Stimulated activated naive CD4-positive, alpha-beta T cell treated with Interleukin-2 at 50 U/mL for 16 hours (primary cell): ENCODE results near the gene MED27.

ENCODE experiments used
- DNase-seq: peaks from one replicate; lab custom pipeline; 2025; lab: John Stamatoyannopoulos, UW

MED27 gene

DNA sequence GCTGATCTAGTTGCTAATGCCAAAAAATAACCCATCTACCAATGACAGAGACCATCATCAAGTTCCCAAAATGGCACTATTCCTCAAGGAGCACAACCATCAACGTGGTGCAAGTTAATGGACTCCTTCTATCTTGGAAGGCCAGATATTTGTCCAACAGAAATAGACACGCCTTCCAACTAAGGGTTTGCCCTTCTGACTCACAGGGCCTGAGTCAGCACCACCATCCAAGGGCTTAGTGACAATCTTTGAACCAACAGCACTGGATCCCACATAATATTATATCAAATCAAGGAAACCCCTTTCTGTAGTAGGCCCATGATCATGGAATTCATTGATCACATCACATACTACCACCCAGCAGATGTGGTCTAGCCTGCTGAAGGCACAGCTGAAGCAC lies 84.3 kb downstream of the MED27 start:
- DNase-seq = no peak

DNA sequence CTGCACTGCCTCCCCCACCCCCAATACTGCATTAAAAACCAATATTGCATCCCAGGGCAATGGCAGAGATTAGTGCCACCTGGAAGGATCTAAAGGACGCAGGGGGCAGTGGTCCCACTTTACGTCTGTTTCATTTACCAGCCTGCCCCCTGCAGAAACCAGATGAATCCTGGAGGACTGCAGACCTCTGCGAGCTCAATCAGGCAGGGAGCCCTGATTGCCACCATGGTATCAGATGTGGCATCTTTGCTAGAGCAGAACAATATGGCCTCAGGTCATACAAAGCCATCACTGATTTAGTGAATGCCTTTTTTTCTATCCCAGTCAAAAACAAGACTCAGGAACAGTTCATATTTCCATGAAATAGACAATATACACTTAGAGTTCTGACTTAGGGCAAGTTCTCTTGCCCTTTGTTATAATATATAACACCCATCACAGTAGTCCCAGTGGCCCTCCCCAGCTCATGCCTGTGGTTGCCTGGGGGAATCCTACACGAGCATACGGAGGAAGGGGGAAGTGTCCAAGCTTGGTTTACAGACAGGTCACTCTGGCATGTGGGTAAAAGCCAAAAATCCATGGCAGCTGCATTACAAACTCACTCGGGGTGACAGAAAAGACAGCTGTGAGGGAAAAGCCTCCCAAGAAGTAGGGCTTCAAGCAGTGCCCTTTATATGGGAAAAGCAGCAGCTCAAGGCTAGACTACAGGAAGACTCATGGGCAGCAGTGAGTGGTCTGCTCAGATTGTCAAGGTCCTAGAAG lies 85.1 kb downstream of the MED27 start:
- DNase-seq = no peak

DNA sequence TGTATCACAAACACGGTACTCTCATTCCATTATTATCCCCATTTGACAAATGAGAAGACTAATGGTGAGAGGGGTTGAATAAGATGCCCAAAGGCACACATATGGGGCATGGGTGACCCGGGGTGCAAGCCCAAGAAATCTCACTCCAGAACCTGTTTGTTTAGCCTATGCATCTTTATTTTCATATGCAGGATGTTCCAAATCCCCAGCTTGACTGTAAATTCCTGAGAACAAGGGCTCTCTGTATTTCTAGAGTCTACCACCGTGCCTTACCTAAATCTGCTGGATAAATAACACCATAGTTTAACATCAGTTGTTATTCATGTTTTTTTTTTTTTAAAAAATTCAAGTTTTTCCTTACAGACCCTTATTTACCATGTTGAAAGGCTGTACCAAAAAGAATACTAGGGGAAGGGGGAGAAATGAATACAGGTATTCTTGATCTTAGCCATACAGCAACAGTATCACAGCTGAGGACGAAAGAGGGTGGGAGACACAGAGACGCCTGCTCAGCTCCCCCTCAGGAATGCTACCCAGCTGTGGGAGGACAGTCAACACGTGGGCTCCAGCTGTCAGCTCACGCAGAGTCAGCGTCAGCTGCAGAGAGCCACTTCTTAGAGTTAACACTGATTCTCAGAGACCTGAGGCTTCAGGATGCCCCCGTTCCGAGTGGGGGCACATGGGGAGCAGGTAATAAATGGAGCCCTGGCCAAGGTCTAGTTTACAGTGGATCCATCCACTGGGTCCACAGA lies 86.6 kb downstream of the MED27 start:
- no peak for DNase-seq

DNA sequence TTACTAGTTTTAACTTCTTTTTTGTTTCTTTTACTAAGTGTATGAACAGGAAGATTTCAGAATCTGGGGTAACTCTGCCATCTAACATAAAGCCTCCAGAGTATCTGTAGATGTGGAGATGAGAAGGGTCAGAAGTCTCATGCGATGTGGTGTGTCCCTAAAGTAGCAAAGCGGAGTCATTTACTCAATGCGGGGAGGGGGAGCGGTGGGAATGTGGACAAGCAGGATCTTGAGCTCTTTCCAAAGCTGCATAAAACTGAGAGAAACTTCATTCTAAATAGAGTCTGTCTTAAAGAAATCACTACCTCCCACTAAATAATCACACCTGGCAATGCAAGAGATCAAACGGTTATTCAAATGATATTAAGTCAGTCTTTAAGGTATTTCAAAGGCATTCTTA lies 92.4 kb downstream of the MED27 start:
- no peak for DNase-seq

DNA sequence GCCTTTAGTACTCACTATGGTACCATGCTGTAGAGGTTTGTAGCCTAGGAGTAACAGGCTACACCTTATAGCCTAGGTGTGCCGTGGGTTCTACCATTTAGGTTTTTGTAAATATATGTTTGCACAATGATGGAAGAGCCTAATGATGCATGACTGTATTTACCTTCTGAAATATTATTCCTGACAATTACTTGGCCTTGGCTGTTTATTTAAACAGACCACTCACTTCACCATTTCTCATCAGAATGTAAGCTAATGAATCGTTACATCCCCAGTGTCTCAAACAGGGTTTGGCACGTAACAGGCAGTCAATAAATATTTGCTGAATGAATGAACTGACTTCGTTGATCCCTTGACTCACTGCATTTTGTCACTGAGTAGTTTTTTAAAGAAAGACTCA lies 93.1 kb downstream of the MED27 start:
- DNase-seq = no peak

DNA sequence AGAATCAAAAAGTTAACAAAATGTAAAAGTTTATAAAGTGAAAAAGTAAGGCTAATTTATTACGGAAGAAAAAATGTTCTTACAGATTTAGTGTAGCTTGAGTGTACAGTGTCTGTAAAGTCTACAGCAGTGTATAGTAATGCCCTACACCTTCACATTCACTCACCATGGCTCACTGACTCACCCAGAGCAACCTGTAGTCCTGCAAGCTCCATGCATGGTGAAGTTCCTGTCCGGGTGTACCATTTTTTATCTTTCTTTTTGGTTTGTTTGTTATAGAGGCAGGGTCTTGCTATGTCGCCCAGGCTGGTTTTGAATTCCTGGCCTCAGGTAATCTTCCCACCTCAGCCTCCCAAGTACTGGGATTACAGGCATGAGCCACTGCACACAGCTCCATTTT lies 93.6 kb downstream of the MED27 start:
- DNase-seq = no peak

DNA sequence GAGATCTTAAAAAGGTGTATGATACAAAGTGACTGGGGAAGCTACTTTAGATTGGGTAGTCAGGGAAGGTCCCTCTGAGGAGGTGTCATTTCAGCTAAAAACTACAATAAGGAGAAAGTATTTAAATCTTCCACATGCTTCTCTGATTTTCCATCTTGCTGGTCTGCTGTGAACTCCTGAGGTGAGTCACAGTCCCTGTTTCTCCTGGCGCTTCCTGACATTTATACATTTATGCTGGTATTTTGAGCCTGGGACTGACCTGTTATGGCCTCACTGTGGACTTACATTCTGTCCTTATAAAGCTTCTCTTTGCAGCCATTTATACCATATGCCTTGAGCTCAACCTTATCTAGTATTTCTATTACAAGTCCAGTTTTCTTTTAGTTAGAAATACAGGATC lies 95.1 kb downstream of the MED27 start:
- DNase-seq = no peak

DNA sequence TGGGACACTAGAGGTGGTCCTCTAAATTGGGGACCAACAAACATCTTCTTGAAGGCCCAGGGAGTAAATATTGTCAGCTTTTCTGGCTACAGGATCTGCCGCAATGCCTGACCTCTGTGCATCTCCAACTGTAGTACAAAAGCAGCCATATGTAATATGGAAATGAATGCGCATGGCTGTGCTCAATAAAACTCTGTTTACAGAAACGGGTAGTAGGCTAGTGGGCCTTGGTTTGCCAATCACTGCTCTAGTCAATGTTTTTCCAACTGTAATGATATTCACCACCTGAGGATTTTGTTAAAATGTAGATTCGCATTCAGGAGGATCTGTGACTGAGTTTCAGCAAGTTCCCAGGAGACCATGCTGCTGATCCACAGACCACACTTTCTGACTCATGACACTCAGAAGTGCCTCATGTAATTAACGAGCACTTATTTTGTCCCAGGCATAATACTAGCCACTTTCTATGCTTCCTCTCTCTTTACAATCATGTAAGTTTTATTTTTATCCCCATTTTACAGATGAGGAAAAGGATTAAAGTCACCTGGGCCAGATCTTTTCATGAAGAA lies 96.9 kb downstream of the MED27 start:
- no peak for DNase-seq

DNA sequence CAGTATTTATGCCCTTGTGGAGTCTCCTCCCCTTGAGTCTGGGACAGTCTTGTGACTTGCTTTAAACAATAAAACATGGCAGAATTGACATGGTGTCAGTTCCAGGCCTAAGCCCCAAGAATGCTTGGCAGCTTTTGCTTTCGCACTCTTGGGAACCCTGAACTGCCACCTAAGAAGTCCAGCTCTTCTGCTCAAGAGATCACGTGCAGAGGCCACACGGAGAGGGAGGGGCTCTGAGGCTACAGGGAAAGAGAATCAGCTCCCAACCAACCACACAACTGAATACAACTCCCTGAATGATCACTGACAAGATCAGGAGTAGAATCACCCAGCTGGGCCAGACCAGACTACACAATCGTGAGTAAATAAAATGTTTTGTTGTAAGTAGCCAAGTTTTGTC lies 97.6 kb downstream of the MED27 start:
- DNase-seq = no peak

DNA sequence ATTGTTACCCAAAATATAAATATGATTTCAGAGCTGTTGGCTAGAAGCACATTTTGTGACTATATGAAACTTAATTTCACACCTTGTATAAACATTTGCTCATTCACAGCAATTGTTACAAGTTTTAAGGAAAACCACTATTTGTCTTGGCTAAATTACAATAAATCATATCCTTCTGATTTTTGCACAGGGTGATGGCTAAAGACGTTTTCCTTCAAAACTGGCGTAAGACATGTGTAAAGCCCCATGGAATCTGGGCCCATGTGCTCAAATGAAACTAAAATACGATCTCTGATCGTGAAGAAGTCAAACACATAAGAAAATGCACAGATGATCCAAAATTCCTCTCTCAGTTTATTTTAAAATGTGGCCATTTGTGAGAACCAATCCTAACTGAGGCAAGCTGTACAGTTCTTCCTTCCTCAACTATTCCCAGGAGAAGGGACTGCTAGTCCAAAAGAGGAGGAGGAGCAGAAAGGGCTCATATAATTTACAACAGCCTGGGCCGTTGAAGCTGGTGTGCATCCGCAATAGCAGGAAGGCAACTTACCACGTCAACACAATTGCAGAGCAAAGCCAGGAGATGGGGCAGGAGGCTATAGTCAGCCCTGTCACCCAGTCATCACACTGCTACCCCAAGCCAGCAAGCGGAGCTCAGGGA lies 98.4 kb downstream of the MED27 start:
- DNase-seq = no peak

DNA sequence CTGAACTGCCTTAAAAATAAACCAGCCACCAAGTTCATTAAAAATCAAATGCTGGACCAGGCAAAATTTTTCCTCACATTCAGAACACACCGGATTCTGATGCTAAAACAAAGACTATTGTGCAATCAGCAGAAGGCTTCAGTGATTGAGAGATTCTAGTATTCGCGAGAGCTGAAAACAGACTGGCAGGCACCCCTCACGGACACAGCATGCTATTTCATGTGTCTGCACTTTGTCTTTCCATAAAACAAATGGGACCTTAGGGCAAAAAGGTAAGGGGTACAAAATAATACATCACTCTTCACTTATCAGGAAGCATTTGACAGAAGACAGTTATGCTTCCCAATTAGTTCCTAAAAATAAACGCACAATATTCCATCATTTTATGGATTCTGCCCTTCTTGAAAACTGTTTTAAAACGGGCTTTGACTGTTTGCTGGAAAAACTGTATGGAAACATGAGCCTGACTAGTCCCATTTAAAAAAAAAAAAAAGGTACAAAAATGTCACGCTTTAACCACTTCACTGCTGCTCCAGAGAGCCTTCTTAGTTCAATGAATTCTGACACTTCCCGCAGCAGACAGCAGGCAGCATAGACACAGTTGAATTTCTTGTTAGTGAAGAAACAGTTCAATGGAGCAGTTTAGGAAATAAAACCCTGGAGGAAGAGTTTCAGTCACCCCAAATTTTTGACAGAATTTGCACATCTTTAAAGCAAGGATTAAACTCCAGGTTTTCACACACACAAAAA lies 99.2 kb downstream of the MED27 start:
- DNase-seq = no peak

DNA sequence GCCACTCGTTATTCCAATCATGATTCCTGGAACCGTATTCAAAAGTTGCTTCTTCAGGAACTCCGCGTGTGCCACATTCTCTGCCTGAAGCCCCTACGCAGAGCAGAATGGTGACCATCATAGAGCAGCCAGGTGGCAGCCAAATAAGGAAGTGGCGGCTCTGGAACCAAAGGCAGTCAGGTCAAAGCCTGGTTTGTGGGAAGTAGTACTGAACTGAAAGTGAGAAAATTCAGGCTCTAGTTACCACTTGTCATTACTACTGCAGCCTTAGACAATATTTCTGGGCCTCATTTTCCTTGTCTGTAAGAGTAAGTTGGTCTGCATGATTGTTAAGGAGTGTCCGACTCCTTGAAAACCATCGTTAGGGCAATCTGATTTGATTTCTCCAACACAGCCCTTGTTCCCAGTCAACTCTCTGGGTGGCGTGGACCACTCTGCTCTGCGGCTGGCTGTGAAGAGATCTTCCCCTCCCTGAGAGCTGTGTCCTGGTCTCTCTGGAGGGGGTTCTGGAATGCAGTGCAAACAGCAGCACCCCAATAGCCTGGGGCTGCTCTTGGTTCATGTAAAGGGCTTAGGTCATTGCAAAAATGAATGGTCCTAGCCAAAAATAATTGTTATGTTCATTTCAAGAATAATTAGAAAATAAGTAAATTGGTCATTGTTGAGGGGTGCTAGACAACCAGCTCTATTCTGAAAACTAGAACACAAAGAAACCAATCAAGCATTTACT lies 102.4 kb downstream of the MED27 start:
- DNase-seq = no peak

DNA sequence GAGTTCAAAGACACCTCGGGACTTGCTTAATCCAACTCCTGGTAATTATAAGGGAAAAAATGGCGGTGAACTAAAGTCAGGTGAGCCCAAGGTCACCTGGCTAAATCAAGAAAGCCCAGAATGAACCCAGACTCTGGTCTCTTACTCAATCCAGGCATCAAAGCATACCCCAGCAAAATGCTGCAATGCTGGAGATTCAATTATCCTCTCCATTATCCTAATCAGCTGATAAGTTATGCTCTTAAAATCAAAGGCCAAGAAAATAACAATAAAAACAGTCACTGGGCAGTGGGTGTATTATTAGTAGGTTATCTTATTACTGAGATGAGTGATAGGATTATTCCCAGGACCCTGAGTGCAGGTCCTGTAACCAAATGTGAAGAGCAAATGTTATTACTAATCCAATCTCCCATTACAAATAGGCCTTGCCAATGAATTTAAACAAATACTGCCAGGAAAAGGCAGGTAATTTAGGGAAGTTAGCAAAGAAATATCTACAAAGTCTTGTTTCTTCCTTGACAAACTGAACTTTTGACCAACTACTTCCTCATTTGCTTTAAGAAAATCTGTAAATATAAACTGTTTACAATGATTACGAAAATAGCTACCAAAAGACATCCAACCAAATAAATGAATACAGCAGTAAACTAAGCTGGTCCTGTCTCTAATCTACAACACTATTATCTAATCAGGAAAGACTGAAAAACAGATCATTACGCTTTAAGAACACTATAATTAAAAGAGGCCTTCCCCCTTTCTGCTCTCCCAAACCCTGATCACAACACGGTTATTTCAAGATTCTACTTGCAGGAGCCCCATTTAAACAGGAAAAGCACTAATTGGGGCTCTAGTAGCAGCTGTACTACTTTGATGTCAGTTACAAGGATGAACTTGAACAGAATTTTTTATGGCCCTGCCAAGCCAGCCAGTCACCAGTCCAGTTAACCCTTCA lies 103.2 kb downstream of the MED27 start:
- DNase-seq = no peak

DNA sequence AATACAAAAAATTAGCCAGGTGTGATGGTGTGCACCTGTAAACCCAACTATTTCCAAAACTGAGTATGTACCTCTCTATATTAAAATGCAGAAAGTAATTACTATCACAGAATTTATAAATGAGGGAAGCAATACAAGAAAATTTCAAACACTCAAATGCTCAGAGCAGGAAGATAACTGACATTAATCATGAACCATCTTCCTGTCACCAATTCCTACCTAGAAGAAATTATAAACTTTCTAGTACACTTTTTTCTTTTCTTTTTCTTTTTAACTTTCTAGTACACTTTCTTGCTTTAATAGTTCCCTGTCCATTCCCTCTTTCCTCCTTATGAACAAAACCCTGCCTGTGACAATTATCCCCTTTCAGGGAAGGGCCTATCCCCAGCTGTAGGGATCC lies 106.8 kb downstream of the MED27 start:
- no peak for DNase-seq

DNA sequence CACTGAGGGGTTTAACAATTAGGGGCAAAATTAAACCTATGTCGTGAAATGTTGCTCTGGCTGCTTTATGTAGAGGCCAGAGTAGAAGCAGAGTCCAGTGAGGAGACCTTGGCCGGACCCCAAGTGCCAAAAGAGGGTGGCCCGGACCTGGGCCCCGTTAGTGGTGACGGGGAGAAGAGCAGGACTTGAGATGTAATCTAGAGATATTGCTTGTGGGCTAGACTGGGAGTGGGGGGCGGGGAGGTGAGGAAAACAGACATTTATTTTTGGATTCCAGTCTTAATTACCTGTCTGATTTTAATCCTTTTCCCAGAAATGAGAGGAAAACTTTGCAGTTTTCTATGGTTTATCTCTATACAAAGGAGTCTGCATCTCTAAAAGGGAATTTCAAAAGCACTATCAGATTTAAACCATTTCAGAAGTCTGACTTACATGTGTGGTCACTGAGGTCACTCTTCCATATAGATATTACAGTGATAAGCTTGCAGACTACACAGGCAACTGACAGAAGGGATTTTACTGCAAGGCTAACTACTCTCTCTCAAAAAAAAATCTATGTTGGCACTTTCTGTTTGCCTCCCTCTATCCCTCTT lies 108.1 kb downstream of the MED27 start:
- no peak for DNase-seq

DNA sequence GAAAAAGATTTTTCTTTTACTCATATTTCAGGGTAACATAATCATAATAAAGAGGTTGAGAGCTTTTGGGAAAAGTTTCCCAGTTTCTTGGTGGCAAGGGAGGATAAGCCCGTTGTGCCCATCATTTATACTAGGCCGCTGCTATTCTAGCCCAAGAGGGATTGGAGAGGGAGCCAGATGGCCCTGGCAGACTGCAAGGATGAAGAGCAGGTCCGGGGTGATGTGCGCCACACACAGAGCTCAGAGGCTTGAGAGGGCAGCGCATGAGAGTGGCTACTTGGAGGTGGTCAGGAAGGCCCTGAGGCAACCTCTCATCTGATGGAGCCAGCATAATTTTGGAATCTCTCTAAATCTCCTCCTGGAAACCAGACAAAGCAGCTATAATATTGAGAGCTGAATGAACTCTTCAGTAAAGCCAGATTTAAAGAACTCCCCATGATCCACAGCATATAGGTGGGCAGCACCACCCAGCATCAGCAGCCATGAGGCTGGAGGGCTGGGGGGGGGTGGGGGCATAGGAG lies 110.1 kb downstream of the MED27 start:
- DNase-seq = no peak

DNA sequence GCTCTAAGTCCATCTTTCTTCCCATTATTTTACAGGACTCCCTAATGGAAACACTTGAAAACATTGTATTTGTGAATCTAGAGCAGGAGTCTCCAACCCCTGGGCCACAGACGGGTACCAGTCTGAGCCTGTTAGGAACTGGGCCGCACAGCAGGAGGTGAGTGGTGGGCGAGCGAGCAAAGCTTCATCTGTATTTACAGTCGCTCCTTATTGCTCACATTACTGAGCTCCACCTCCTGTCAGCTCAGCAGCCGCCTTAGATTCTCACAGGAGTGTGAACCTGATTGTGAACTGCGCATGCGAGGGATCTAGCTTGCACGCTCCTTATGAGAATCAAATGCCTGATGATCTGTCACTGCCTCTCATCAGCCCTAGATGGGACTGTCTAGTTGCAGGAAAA lies 111.0 kb downstream of the MED27 start:
- no peak for DNase-seq

DNA sequence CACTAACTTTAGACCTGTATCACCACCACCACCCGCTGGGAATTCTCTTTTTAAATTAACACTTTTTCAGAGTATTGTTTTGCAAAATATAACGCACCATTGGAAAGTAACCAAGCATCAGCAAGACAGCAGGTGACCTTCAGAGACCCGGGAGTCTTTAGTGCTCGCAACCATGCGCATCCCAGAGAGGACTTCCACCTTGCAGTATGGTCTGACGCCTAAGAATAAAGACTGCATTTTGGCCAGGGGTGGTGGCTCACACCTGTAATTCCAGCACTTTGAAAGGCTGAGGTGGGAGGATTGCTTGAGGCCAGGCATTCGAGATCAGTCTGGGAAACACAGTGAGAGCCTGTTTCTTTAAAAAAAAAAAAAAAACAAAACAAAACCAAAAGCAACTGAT lies 113.8 kb downstream of the MED27 start:
- no peak for DNase-seq

DNA sequence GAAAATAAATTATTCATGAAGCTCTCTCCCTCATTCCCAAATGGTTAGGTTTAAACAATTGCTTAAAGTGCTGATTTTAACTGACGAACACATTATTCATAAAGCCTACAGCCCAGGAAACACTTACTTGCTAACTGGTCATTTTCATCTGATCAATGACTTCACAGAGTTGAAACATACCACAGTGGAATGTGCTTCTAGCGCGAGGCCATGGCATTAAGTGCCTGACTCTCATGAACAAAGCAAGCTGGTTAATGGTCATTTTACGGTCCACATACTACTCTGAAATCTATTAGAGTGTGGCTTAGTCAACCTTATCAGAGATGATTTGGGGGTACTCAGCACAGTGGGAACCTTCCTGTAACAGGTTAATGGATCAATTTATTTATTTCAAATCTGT lies 114.6 kb downstream of the MED27 start:
- no peak for DNase-seq
